ENCODE measurements around the gene VMAC. TPM values are rescaled to one million over a fixed set of nuclear protein-coding genes. Genes with fewer than 3 reads are reported as not detected.

The VMAC gene
- polyA plus RNA-seq, 2 of the 4 experiments (the other 2 are of a cell fraction), result 1.1 to 1.6 TPM

- DNase-seq (ENCODE audit: low read depth in 1 of 2, low spot score in 1 of 2), result no peak
- POLR2A ChIA-PET, result no interaction called here
- ATAC-seq, result no peak
- H3K27ac ChIP-seq, result no peak overlapping the region
- H3K4me3 ChIP-seq, result no peak overlapping the region
- CTCF ChIA-PET, result interaction anchor here (1.5 kb wide), 1 partner anchor 104 kb away, joined by 3 read pairs; no protein-coding TSS in a partner anchor
- TF ChIP-seq FOSL2 (IDR thresholded peaks at IDR 0.05), result no peak
- TF ChIP-seq FOSL2 (CRISPR knock-in tag; IDR thresholded peaks at IDR 0.05), result no peak
- 68% methylated on average over 5 of the region's 5 CpGs for WGBS (ENCODE audit: missing lambda C conversion rate)
- H3K9me3 ChIP-seq, result no peaks in the 10 kb centered on the region
- peaks cover 5% of the 10 kb centered on the region; the same call in 1 of the 3 replicates for H3K4me1 ChIP-seq
- no peak overlapping the region for H3K4me2 ChIP-seq
- no peak for FAIRE-seq
These were observed 2.6 kb downstream of the VMAC start for GRCh38 chr19:5907241-5907640.

GRCh38 chr19:5908773-5909442 lies 4.2 kb downstream of the VMAC start:
- Histone ChIP-seq H3K4me2 (no peak overlapping the region), H3K27ac (no peak overlapping the region), H3K9me3 (no peaks in the 10 kb centered on the region), H3K4me1 (peaks cover 4% of the 10 kb centered on the region), H3K4me3 (no peak overlapping the region)
- CTCF ChIA-PET, result interaction anchor here (1.6 kb wide), 1 partner anchor 11 kb away, joined by 5 read pairs; no protein-coding TSS in a partner anchor
- TF ChIP-seq ELK1 (IDR thresholded peaks at IDR 0.05; ENCODE audit: low read depth, low read length) (no peak), EHMT2 (IDR thresholded peaks at IDR 0.05; ENCODE audit: low read depth) (no peak), KDM1A (IDR thresholded peaks at IDR 0.05; ENCODE audit: low read depth) (no peak), RFX5 (IDR thresholded peaks at IDR 0.05) (no peak), PBX3 (IDR thresholded peaks at IDR 0.05) (no peak), TFCP2L1 (CRISPR knock-in tag; IDR thresholded peaks at IDR 0.05) (no peak), HEYL (CRISPR knock-in tag; IDR thresholded peaks at IDR 0.05) (no peak), HES2 (IDR thresholded peaks at IDR 0.05) (no peak), ATOH8 (CRISPR knock-in tag; IDR thresholded peaks at IDR 0.05; ENCODE audit: low read depth) (no peak), KDM5A (IDR thresholded peaks at IDR 0.05) (no peak), CTCF (IDR thresholded peaks at IDR 0.05) (no peak), HDAC2 (IDR thresholded peaks at IDR 0.05) (no peak), JUN (IDR thresholded peaks at IDR 0.05) (no peak)
- POLR2A ChIA-PET, result no interaction called here
- ATAC-seq (no peak), DNase-seq (ENCODE audit: low read depth in 1 of 2, low spot score in 1 of 2) (no peak), FAIRE-seq (no peak)
- WGBS (ENCODE audit: missing lambda C conversion rate), result 74% methylated on average over 3 of the region's 14 CpGs

GRCh38 chr19:5910638-5910907 lies 5.9 kb downstream of the VMAC start:
- ChIA-PET POLR2A (no interaction called here), CTCF (no interaction called here)
- H3K27ac ChIP-seq, result no peak overlapping the region
- peaks cover 15% of the 10 kb centered on the region for H3K4me1 ChIP-seq
- DNase-seq (ENCODE audit: low read depth in 1 of 2, low spot score in 1 of 2) (no peak), FAIRE-seq (no peak), ATAC-seq (no peak)
- no peak overlapping the region for H3K4me2 ChIP-seq
- no peaks in the 10 kb centered on the region for H3K9me3 ChIP-seq
- WGBS (ENCODE audit: missing lambda C conversion rate), result 89% methylated on average over 1 of the region's 1 CpG
- no peak overlapping the region for H3K4me3 ChIP-seq
- TF ChIP-seq USF2 (IDR thresholded peaks at IDR 0.05) (no peak), CTCF (IDR thresholded peaks at IDR 0.05) (no peak), TFCP2L1 (CRISPR knock-in tag; IDR thresholded peaks at IDR 0.05) (no peak), RAD21 (conservative IDR thresholded peaks at IDR 0.05 in 1 of 2, IDR thresholded peaks at IDR 0.05 in 1 of 2) (no peak), SREBF2 (IDR thresholded peaks at IDR 0.05) (no peak), EHF (CRISPR knock-in tag; IDR thresholded peaks at IDR 0.05) (no peak), KDM5A (IDR thresholded peaks at IDR 0.05) (no peak), PBX3 (IDR thresholded peaks at IDR 0.05) (no peak), ZC3H11A (IDR thresholded peaks at IDR 0.05) (no peak), RARB (CRISPR knock-in tag; IDR thresholded peaks at IDR 0.05) (no peak), ZSCAN20 (CRISPR knock-in tag; IDR thresholded peaks at IDR 0.05) (no peak), ELK1 (IDR thresholded peaks at IDR 0.05; ENCODE audit: low read depth, low read length) (no peak)
